Activated naive CD8-positive, alpha-beta T cell treated with anti-CD3 and anti-CD28 coated beads, Interleukin-2, amount 50 U/mL, for 16 hours (primary cell): ENCODE data around the gene HEPACAM.
"Not testable (repeated sequence)": the region's sequence is repeated elsewhere in the genome, so short reads cannot be mapped to it uniquely, and the experiment has no call there.

Experiments
- DNase-seq: peaks from one replicate; pipeline ENCODE4 v3.0.0-alpha.2; 2020; ENCODE audit warnings: low read depth, low spot score

Gene HEPACAM

GRCh38 chr11:124935548-124936514 lies at the start of gene HEPACAM:
HEPACAM (minus strand) TSS chr11:124936047; CDS start chr11:124936006, 41 bp downstream.
- no peak for DNase-seq

GRCh38 chr11:124984512-124984854 lies 48.6 kb upstream of the HEPACAM start:
- DNase-seq = no peak

- DNase-seq = no peak
These were observed 48.0 kb upstream of the HEPACAM start for GRCh38 chr11:124983674-124984511.

DNA sequence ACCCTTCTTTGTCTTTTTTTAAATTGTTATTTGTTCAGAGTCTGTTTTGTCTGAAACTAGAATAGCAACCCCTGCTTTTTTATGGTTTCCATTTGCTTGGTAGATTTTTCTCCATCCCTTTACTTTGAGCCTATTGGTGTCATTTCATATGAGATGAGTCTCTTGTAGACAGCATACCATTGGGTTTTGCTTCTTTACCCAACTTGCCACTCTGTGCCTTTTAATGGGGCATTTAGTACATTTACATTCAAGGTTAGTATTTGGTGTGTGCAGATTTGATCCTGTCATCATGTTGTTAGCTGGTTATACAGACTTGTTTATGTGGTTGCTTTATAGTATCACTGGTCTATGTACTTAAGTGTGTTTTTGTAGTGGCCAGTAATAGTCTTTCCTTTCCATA lies 46.2 kb upstream of the HEPACAM start:
- no peak for DNase-seq

DNA sequence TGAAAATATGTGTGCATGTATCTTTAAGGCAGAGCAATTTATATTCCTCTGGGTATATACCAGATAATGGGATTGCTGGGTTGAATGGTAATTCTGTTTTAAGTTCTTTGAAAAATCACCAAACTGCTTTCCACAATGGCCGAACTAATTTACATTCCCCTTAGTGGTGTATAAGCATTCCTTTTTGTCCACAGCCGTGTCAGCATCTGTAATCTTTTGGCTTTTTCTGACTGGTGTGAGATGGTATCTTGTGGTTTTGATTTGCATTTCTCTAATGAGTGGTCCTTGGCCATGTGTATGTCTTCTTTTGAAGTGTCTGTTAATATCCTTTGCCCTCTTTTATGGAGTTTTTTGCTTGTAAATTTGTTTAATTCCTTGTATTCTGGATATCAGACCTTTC lies 42.5 kb upstream of the HEPACAM start:
- DNase-seq = no peak

- no peak for DNase-seq
These were observed 41.2 kb upstream of the HEPACAM start for GRCh38 chr11:124977006-124977405.

DNA sequence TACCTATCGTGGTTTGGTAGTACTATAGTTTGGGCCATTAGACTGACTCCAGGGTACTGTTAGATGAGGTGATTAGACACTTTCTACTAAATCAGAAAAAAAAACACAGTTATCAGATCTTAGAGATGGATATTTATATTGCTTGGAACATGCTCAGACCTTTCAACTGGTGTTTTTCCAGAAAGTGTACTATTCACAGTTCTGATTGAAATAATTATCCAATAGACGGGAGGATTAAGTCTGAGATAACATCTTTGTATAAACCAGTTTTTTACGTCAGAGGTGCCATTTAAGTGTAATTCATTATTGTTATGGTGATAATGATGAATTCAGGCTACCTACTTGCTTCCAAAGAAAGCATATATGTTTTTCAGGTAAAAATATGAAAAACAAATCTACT lies 40.7 kb upstream of the HEPACAM start:
- no peak for DNase-seq

- no peak for DNase-seq
These were observed 36.0 kb upstream of the HEPACAM start for GRCh38 chr11:124971810-124972209.

DNA sequence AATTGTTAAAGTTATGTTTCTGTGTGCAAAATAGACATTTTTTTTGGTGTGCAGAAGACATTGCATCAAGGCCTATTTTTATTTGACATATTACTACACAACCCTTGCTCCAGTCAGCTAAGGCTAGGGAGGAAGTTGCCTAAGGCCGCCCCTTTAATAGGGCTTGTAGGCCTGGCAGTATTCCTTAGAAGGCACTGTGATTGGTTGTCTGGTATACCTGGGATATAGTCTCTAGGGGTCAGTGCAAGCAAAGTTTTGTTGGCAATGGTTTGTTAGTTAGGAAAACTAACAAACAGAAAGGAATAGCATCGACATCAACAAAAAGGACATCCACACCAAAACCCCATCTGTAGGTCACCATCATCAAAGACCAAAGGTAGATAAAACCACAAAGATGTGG lies 35.1 kb upstream of the HEPACAM start:
- DNase-seq = no peak

GRCh38 chr11:124968197-124968596 lies 32.4 kb upstream of the HEPACAM start:
- DNase-seq = not testable (repeated sequence)

GRCh38 chr11:124961972-124962609 lies 26.2 kb upstream of the HEPACAM start:
- DNase-seq = no peak

DNA sequence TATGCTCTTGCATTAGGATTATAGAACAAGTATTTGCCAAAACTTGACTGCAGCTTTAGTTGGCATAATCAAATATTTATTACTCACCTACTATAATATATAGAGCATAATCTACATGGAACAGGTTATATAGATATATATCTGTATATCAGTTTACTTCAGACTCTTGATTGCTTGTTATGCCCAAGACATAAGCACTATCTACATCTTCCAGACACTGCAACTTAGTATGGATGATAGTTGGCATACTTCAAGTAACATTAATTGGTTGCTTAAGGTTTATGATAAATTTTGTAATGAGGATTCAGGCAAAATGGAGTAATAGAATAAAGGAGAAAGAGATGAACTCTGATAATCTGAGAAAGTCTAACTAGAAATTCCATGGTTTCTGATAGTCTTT lies 19.2 kb upstream of the HEPACAM start:
- DNase-seq = no peak

- no peak for DNase-seq
These were observed 18.7 kb upstream of the HEPACAM start for GRCh38 chr11:124954590-124954955.

DNA sequence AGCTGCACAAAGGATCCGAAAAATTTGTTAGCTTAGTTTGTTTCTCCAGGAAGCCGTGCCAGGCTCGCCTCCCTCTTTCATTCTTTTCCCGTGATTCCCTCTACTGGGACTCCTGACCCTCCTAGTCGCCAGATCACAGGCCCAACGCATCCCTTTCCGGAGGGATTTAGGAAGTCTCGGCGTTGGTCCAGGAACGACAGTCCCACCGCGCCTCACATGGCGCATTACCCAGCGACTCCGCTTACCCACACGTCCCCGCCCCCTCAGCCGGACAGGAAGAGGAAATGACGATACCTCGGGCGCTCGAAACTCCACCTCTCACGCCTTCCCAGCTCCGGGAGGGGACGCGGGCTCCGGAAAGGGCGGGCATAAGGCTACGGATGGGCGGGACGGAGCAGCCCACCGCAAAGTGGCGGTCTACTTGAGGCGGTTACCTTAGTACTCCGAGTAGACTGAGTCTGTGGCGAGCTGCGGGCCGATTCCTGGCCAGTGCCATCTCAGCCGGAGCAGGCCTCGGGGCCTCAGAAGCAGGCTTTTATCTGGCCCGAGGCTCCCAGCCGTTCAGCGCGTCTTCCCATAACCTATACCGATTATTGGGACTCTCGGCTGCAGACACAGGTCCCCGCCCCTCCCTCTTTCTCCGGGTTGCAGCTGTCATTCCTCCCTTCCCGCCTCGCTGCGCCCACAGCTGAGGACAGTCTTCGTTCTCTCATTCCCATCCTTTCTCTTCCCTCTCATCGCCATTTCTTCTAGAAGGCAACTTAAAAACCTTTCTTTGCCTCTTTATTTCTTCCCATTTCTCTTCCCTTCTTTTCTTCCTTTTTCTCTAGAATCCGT lies 18.1 kb upstream of the HEPACAM start, which contains the start of gene CCDC15:
TSS of gene CCDC15 (plus strand) at position 450 of the 837 bp plus-strand sequence. CDS start 531 bp downstream, outside the sequence.
- DNase-seq = peak; percentile 90

DNA sequence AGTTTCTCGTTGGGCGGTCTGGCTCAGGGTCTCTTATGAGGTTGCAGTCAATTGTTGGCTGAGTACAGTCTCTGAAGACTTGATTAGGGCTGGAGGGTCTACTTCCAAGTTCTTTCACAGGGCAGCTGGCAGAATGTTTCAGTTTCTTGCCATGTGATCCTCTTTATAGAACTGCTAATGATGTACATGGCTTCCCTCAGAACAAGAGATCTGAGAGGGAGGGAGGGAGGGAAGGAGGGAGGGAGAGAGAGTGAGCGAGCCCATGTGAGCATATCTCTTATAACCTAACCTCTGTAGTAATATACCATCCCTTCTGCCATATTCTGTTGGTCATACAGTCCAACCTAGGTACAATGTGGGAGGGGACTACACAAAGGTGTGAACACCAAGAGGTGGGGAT lies 15.5 kb upstream of the HEPACAM start:
- no peak for DNase-seq

GRCh38 chr11:124950601-124951330 lies 14.9 kb upstream of the HEPACAM start:
- no peak for DNase-seq

- no peak for DNase-seq
These were observed 10.9 kb upstream of the HEPACAM start for GRCh38 chr11:124946735-124947141.

DNA sequence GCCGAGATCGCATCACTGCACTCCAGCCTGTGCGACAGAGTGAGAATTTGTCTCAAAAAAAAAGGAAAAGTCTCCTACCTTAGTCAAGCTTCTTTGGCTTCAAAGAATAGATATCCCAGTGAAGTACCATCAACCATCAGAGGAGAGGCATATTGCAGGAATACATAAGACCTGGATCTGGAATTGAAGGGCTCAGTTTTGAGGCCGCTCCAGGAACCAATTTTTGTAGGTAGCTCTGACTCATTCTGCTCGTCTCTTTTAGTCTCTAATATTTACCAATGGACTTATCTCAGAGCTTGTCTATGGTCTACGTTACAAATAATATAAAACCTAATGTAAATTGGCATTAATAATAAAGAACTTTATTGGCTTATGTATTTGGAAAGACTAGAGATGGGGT lies 10.0 kb upstream of the HEPACAM start:
- DNase-seq = no peak

DNA sequence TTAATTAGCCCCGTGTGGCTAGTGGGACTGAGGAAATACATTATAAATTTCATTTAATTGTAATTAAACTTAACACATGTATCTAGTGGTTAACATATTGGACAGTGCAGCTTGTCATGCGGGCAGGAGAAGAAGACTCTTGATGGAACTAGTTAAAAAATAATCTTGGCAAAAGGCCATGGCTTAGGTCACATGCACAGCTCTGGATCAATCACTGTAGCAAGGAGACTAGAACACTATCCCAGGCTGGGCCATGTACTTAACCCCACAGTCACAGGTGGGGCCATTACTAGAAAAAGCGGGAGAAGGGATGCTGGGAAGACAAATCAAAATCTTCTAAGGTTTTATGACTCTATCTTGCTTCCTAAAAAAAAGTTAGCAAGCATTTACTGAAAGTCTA lies 8.7 kb upstream of the HEPACAM start:
- DNase-seq = no peak

GRCh38 chr11:124943741-124944140 lies 7.9 kb upstream of the HEPACAM start:
- no peak for DNase-seq
